HG03565 (cell line): Measurements from ENCODE around the gene PAN3.
"Not testable (repeated sequence)": the region's sequence is repeated elsewhere in the genome, so short reads cannot be mapped to it uniquely, and the experiment has no call there.

ENCODE experiments used
- ATAC-seq: cut with Tn5 transposase; IDR thresholded peaks from one replicate; pipeline ENCODE4 v1.9.1; 2021; ENCODE audit warnings: mild to moderate bottlenecking, moderate library complexity; ENCODE audit not compliant: unreplicated experiment

The PAN3 gene

DNA sequence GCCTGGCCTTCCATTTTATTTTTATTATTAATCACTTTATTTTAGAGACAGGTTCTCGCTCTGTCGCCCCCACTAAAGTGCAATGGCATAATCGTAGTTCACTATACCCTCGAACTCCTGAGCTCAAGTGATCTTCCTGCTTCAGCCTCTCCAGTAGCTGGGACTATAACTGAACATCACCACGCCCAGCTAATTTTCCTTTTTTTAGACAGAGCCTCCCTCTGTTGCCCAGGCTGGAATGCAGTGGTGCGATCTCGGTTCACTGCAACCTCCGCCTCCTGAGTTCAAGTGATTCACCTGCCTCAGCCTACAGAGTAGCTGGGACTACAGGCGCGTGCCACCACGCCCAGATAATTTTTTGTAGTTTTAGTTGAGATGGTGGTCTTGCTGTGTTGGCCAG is 6.7 kb upstream of the PAN3 start:
- ATAC-seq, result no peak

DNA sequence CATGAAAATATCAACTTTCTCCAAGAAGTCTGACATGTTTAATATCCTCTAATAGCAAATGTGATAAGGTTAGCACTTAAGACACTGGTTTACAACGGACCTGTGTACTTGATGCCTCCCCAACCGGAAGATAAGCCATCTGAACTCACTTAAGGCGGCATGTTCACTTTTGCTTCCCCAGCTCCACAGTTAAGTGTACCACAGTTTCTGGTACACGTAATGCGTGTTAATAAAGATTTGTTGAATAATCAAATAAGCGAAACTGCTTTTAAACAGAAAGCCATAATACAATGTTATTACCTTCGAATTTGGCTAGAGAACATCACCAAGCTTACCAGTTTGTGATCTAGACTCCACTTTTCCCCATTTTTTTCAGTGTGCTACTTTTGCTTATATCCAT is 1.4 kb upstream of the PAN3 start:
- ATAC-seq, result no peak

DNA sequence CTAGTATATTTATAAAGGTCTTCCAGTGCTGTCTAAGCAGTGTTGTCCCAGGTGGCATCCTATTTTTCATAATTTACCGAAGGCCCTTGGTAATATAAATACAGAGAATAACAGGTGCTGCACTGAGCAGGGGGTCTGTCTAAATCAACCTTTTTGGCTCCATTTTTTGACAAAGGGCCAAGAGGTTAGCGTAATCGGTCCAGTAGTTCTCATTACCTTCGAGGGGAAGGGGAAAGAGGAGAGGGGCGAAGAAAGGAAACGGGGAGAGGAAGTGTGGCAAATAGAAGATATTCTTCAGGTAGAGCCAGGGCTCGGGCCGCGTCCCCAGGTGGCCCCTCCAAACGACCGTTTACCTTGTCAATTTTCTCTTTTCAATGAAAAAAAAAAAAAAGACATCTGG is 749 bp upstream of the PAN3 start:
- no peak for ATAC-seq

DNA sequence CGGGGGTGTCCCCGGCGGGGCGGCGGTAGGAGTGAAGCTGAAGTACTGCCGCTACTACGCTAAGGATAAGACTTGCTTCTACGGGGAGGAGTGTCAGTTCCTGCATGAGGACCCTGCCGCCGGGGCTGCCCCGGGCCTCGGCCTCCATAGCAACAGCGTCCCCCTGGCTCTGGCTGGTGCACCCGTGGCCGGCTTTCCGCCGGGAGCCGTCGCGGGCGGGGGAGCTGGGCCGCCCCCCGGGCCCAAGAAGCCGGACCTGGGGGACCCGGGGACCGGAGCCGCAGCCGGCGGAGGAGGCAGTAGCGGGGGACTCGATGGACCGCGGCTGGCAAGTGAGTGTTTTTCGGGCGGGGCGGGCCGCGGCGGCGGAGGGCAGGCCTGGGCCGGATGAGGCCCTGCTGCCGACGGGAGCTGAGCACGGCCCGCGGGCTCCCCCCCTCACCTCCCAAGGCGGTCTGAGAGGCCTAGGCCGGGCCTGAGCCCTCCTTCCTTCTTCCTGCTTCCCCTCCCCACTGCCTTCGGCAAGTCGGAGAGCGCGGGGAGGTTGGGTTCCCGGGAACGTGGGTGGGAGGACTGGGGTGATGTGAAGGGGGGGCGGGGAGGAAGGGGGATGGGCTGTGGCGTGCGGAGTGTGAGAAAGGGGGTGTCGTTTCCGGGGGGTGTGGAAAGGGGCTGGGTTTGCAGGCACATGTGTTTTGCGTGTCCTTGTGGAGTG is 568 bp downstream of the PAN3 start:
- peak; percentile 30 for ATAC-seq

DNA sequence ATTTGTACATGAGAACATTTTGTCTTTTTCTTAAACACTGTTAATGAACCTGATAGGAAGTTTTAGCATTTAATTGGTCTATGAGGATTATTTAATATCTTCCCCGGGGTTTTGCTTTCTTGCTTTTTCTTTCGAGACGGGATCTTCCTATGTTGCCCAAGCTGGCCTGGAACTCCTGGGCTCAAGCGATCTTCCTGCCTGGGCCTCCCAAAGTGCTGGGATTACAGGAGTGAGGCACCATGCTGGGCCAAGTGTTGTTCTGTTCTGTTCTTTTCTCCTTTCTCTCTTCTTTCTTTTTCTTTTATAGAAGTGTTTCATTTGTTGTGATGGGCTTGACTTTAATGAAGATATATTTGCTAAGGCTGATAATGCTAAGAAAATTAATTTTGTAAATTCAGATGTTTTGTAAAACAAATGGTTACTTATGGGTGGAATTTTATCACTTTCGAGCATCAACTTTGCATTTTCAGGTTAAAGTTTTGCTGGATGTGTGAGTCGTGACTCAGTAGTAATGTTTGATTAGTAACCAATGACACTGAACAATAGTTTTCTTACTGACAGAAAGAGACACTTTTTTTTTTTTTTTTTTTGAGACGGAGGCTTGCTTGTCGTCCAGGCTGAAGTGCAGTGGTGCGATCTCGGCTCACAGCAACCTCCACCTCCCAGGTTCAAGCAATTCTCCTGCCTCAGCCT is 2.2 kb downstream of the PAN3 start:
- no peak for ATAC-seq

DNA sequence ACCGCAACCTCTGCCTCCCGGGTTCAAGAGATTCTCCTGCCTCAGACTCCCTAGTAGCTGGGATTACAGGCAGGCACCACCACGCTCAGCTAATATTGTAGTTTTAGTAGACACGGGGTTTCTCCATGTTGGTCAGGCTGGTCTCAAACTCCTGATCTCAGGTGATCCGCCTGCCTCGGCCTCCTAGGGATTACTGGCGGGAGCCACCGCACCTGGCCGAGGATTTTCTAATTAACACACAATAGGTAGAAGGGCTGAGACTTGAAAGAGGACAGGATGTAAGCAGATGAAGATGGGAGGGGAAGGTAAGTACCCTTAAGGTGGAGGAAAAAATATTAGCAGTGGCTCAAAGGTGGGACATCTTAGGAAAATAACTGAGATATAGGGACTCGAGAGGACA is 3.2 kb downstream of the PAN3 start:
- not testable (repeated sequence) for ATAC-seq

DNA sequence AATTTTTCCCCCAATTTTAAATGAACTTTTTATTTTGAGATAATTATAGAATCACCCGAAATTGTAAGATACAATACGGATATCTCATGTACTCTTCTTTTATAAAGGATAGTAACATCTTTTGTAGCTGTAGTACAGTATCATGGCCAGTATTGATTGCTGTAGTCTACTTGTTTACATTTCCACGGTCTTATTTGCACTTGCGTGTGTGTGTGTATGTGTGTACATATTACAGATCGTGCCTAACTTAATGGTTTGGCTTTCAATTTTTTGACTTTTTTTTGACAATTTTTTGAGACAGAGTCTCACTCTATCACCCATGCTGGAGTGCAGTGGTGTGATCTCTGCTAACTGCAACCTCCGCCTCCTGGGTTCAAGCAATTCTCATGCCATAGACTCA is 6.7 kb downstream of the PAN3 start:
- ATAC-seq, result no peak

DNA sequence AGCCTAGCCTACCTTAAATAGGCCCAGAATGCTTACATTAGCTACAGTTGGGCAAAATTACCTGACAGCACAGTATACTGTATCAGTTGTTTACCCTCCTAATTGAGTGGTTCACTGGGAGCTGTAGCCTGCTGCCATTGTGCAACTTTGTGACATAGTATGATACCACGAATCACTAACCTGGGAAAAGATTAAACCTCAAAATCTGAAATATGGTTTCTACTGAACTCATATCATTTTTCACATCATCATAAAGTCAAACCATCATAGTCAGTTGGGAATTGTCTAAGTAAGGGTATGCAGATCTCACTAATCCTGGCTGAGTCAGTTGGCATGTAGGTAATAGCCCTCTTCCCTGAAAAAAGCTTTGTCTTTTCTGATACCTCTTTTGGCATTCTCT is 9.2 kb downstream of the PAN3 start:
- no peak for ATAC-seq

DNA sequence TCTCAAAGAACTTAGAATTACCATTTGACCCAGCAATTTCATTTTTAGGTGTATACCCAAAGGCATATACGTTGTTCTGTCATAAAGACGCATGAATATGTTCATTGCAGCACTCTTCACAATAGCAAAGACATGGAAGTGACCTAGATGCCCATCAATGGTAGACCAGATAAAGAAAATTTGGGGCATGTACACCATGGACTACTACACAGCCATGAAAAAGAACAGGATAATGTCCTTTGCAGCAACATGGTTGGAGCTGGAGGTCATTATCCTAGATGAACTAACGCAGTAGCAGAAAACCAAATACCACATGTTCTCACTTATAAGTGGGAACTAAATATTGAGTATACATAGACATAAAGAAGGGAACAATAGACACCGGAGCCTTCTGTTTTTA is 20.7 kb downstream of the PAN3 start:
- no peak for ATAC-seq

DNA sequence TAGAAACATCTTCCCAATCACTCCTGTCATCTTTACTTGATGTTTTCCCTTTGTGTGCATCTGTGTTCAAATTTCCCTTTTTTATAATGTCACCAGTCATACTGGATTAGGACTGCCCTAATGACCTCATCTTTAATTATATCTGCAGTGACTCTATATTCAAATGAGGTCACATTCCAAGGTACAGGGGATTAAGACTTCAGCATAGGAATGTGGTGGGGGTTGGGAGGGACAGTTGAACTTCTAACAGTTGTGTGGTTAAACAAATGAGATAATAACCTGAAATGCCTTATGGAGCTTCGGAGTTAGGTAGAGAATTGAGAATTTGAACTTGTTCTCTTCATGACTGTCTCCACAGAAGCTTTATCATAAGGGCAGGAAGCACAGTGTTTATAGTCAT is 23.0 kb downstream of the PAN3 start:
- ATAC-seq, result no peak

DNA sequence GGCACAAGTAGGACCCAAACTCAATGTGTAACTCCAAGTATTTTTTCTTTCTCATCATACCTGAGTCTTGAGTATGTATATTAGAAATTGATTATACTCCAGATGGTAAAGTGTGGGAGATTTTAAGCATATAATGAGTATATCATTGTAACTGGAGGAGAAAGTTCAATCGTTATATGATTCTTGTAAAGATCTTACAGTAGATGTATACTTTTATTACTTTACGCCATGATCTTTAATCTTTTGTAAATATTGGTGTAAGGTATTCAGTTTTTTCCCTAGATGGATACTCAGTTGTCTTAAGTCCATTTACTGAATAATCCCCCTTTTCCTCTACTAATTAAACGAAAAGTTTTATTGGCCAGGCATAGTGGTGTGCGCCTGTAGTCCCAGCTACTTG is 25.2 kb downstream of the PAN3 start:
- ATAC-seq, result no peak

DNA sequence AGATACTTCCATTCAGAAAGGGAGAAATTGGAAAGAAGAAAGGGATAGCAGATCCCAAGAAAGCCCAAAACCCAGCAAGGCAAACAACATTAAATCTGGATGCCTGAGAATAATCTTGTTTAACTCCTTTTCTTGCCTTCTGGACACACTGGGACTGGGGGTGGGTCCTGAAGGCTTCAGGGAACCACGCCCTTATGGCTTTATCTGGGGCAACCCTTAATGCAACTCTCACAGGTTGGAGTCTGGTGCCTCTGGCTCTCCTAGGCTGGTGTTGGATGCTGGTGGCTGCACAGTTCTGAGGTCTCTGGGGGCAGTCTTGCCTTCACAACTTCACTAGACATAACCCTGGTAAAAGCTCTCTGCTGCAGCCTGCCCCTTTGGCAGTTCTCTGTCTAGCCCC is 27.9 kb downstream of the PAN3 start:
- ATAC-seq, result no peak

DNA sequence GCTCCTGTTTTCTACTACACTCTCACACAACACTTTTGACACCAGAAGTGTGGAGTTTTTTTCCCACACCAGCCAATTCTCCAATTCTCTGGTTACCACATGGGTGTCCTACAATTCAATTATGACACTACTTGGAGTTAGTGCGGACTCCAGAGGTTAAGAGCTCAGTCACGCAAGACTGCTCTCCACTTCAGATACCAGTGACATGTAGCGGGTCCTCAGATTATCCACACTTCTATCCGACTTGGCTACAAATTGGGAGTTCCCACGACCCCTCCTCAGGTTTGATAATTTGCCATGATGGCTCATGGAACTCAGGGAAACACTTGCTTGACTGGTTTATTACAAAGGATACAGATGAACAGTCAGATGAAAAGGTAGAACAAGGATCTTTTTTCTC is 32.9 kb downstream of the PAN3 start:
- no peak for ATAC-seq

DNA sequence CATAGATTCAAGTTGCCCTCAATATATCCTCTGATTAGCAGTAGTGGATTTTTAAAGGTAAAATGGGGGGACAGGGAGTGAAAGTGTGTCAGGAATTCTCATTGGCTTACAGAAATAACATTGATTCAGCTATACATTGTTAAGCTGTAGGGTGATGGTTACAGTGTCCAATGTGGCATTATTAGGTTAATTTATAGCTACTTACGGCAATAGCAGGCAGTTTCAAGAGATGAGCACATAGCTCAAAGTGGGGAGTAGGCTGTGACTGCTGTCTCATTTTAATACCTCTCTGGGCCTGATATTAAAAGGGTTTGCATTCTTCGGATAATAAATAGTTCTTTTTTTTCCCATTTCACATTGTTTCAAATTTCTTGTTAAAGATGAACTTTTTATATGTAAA is 34.6 kb downstream of the PAN3 start:
- ATAC-seq, result no peak

DNA sequence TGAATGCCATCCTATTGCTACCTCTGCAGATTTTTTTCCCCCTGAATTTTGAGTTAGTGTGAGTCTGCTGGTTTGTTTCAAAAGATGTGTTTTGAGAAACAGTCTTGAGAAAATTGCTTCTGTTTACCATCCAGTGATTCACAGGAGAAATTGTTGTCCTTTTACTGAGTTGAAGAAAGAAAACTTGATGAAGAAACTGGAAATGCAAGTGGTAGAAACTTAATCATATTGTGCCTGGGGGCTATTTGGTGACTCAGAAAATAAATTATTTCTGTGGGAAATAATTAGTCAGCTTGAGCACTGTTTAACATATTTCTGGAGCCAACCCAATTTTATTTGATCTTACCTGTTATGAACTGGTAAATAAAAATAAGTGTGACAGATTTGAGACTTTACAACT is 35.4 kb downstream of the PAN3 start:
- ATAC-seq, result no peak

DNA sequence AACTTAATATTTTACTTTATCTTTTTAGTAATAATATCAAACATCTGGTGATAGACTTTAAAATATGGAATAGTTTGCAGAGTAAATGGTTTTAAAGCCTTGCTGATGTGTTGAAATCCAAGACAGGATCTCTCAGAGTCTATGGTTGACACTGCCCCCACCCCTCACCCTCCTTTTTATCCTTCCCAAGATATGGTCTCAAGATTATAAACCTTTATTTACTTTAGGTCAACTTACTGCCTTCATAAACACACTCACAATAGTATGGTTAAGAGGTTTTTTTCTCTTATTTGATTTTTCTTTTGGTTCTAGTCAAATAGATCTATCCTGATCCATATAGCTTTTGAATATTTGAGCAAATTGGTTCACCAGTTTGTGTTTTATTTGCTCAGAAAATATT is 39.0 kb downstream of the PAN3 start:
- ATAC-seq, result no peak

DNA sequence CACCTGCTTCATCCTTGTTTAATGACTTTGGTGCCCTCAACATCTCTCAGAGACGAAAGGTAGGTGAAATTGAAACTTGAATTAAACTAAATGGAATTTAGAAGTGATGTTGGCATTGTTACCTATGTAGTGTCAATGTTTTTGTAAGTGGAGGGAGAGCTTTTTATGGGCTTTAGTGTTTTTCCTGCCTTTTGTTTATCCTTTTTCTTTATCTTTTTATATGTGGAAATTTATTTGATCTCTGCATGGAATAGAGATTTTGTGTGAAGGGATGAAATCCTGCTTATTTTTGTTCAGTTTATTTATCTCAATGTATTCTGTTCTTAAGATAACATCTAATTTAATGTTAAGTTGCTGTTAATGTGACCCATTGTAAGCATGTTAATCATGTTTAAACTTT is 39.5 kb downstream of the PAN3 start:
- ATAC-seq, result no peak

DNA sequence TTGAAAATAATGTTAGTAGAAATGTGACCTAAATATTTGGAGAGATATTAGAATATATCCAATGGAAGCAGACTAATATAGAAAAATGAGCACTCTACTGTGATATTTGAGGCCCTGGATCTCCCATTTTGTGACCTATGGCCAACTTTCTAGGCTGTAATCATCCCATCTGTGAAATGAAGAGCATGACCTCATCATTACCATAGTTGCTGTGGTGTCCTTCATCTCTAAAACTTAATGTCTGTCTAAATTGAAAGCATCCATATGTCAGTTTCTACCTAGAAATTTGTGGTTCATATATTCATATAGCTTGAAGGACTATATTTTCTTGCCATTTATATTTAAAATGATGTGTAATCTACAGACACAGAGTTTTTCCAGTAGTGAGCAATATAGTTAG is 41.6 kb downstream of the PAN3 start:
- ATAC-seq, result no peak

DNA sequence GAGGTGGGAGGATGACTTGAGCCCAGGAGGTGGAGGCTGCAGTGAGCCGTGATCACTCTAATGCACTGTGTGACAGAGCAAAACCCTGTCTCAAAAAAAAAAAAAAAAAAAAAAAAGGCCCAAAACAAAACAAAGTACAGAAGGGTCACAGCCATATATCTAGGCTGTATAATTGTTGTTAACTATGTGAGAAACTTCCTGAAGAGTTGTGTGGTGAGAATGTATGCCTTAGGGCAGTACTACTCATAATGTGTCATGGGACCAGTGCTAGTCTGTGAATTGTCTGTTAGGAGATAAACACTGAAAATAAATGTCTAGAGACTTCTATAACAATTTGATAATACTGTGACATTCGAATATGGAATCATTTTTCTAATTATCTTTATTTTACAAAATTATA is 43.1 kb downstream of the PAN3 start:
- no peak for ATAC-seq

DNA sequence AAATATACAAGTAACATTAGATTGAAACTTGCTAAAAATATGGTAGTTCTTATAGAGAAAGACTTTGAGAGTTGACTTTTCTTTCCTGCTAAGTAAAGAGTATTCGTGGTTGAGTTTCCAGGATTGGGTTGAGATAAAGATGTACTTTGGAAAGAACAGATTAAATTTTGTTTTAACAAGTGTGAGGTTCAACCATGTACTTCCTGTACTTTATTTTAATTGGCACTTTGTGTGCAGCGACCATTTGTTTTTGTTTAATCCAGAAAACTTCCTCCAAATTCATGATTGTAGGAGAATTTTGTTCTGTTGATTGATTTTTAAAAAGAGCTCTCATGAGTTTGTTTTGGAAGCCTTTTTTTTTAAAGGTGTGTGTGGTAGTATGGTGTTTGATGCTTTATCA is 46.9 kb downstream of the PAN3 start:
- no peak for ATAC-seq

DNA sequence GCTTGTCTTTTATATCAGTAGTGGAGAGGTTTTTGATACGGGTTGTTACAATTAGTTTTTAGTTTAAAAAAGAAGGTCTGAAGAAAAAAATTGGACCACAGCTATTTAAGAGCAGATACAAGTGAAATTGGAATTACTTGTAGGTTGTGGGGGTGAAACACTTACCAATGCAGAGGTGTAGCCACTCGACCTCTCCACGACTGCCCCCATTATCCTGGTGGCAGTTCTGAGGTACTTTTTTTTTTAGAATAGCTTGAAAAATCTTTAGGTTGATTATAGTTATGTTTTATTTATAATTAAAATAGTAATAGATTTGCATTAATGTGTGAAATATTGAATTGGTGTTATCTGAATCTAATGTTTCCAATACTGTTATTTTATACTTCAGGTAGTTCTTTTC is 60.7 kb downstream of the PAN3 start:
- no peak for ATAC-seq

DNA sequence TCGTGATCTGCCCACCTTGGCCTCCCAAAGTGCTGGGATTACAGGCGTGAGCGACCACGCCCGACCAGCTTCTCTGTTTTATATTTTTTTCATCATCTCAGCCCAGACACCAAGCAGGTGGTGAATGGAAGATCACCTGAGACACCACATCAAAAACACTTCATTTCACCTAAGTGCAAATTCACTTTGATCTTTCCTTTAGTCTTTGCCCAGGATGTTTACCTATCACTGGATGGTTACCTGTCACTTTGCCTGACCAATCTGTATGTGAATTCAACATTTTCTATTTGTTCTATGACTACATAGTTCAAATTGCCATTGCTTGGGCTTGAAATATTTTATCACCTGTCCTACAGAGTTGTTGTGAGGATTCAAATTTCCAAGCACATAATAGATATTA is 65.7 kb downstream of the PAN3 start:
- ATAC-seq, result no peak
